Subcutaneous adipose tissue (tissue), 4 donors: Measurements from ENCODE around the gene STAU1. TPM values are rescaled to one million over a fixed set of nuclear protein-coding genes. Genes with fewer than 3 reads are reported as not detected.

Experiments
- total RNA-seq, 4 donors: library from RNA; depleted of rRNA; stranded (reverse); fragments of >200 nt; gene quantifications; one replicate each; pipeline ENCODE4 v1.1.0, GENCODE V29; 2016
- TF ChIP-seq, protein P1 (sequence below): fragments of 450-650 bp; IDR thresholded peaks from one replicate; pipeline ENCODE4 v1.5.1; 2016; ENCODE audit warnings: low read depth, mild to moderate bottlenecking, control low read depth, antibody characterized with exemption, moderate library complexity

STAU1 gene
- total RNA-seq, 4 donors from 2014 or later: 70.4 to 89.7 (median 76.2) TPM

DNA sequence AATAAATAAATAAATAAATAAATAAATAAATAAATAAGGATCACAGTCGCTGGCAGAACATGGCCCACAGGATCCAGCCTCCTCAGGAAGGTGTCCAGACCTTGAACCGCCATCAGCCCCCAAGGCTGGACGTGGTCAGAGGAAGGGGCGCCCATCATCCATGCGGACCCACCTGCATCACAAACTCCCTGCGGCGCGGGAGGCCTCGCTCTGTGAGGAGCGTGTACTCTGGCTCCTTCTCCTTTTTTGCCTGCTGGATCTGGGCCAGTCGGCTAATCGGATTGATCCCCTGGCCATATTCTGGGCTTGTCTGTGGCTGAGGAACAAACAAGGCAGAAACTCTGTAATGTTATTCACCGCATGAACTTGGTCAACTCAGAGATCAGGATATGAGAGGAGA lies 65.2 kb downstream of the STAU1 start:
- TF ChIP-seq, protein P1, sequence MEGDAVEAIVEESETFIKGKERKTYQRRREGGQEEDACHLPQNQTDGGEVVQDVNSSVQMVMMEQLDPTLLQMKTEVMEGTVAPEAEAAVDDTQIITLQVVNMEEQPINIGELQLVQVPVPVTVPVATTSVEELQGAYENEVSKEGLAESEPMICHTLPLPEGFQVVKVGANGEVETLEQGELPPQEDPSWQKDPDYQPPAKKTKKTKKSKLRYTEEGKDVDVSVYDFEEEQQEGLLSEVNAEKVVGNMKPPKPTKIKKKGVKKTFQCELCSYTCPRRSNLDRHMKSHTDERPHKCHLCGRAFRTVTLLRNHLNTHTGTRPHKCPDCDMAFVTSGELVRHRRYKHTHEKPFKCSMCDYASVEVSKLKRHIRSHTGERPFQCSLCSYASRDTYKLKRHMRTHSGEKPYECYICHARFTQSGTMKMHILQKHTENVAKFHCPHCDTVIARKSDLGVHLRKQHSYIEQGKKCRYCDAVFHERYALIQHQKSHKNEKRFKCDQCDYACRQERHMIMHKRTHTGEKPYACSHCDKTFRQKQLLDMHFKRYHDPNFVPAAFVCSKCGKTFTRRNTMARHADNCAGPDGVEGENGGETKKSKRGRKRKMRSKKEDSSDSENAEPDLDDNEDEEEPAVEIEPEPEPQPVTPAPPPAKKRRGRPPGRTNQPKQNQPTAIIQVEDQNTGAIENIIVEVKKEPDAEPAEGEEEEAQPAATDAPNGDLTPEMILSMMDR: no peak

DNA sequence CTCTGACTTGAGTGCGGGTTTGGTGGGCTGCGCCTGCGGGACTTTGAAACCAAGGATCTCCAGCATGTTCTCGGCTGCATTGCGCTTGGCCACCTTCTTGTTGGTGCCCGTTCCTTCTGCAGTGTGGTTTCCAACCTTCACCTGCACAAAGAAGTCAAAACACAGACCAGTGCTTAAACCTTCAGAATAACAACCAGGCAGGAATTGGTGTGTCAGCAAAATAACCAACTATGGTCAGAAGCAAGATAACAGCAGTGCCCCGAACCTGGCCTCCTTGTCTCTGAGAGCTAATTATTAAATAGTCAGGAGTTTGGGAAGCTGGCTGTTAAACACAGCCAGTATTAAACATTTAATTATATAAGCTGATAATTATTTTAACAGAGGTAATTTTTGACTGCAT lies 68.1 kb downstream of the STAU1 start:
- TF ChIP-seq, protein P1: no peak

DNA sequence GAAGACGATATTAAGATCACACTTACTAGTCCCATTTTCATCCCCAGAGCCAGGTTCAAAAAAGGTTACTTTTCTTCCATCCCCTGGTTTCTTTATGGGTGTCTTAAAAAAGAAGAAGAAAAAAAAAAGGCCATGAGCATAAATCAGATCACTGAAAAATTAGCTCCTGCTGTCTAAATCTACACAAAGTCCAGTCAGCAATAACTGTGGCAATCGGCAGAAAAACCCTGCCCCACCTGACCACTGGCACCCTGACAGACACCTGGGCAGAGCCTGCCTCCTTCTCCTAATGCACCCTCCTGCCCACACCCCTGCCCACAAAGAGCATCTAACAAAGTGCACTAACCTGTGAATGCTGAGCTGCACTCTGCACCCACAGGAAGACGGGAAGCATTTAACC lies 69.8 kb downstream of the STAU1 start:
- TF ChIP-seq, protein P1: no peak

DNA sequence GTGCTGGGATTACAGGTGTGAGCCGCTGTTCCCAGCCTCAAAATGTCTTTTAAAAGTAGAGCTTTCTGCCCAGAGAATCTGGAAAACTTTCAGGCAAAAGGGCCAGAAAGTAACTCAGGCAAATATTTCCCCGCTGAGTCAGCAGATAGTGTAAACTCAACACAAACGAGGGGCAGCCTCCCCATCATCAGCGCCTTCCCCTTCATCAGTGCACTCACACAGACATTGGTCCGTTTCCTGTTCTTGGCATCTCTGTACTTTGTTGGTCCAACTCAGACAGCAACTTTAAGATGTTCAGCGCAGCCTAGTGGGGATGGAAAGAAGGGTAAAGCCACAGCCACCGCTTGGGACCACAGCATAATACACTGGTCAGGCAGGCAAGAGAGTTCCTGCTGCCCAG lies 72.6 kb downstream of the STAU1 start:
- TF ChIP-seq, protein P1: no peak

DNA sequence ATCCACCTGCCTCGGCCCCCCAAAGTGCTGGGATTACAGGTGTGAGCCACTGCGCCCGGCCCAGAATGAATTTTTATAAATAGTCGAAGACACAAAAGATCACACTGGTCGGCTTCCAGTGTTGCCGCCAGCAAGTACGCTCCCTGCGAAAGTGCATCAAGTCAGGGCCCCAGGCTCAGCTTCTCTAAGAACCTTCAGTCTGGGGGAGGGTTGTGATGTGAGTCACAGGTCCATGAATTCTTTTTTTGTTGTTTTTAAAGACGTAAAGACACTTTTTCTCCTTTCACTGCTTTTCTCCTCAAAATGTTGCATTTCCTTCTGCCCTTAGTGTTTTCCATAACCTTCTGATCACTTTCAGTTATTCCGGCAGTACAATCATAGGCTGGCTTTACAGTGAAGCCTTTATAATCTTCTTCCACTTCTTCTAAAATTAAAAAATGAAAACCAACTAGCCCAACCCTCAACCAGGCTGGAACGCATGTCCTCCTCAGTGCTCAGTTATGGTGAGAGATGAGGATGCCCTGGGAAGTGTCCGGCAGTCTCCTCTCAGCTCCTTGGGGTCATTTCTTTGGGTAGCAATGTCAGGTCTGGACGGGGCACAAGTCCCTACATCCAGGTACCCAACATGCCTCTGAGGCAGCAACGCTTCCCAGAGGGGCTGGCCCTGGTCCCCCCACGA lies 75.4 kb downstream of the STAU1 start:
- TF ChIP-seq, protein P1: no peak

DNA sequence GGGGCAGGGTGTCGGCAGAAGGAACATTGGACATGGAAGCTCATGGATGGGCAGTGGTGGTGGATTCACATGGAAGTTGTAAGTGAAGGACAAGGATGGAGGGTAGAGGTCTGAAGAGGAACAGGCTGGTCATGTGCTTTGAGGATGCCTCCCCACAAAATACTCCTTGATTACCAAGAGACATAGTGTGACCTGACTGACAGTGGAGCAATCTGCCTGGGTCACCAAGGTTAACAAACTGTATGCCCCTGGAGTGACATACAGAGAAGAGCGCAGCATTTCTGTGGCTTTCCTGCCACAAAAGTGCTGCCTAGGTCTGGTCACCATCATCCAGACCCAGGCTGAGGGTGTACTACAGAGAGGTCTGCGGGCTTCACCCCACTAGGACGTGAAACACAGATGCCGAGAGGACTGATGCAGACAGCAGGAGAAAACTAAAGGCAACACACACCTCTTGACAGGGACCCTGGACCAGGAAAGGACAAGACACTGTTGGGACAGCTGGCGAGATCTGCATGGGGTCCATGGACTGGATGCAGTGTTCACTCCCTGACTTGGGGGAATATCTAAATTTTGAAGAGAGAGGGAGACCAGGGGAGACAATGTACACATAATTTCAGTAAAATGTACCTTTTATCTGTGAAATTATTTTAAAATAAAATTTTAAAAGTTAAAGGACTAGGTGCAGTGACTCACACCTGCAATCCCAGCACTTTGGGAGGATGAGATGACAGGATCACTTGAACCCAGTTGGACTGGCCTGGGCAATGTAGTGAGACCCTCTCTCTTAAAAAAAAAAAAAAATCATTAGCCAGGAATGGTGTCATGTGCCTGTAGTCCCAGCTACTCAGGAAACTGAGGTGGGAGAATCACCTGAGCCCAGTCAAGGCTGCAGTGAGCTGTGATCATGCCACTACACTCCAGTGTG lies 77.1 kb downstream of the STAU1 start:
- TF ChIP-seq, protein P1: no peak

DNA sequence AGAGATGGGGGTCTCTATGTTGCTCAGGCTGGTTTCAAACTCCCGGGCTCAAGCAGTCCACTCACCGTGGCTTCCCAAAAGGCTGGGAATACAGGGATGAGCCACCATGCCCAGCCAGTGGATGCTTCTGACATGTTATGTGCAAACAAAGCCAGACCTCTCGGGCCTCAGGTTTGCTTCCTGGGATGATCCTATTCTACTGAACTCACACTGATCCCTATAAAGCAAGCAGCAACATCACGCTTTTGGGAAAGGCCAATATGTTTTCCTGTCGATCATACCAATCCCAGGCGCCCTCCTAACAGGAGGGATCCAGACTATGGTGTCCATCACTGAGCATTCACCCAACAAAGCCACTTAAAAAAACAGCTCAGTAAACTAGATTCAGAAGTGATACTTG lies 81.8 kb downstream of the STAU1 start:
- TF ChIP-seq, protein P1: no peak
